Fibroblast of the aortic adventitia (primary cell): Measurements from ENCODE around the gene TEKT5. TPM values are rescaled to one million over a fixed set of nuclear protein-coding genes. Genes with fewer than 3 reads are reported as not detected.
"Not testable (repeated sequence)": the region's sequence is repeated elsewhere in the genome, so short reads cannot be mapped to it uniquely, and the experiment has no call there.

Experiments
- DNase-seq: peaks from one replicate; pipeline ENCODE4 v3.0.0-alpha.2; 2010; ENCODE audit warnings: low read depth
- H3K4me3 ChIP-seq: 2 replicates; pipeline ENCODE4 v1.5.1; 2011; ENCODE audit warnings: low read depth, mild to moderate bottlenecking, control low read depth, low read length, moderate library complexity
- CTCF ChIP-seq: IDR thresholded peaks from 2 replicates; pipeline ENCODE4 v1.5.1; 2011; ENCODE audit warnings: mild to moderate bottlenecking, low read length, control low read depth, inconsistent platforms; ENCODE audit not compliant: insufficient read depth
- total RNA-seq: library from RNA; depleted of rRNA; stranded (reverse); fragments of >200 nt; gene quantifications from 2 replicates; pipeline ENCODE4 v1.2.3, GENCODE V29; 2012; ENCODE audit warnings: low replicate concordance

Gene TEKT5
- total RNA-seq, 1 donor, result 0.09 TPM

- no peak for TF ChIP-seq CTCF
- no peak for DNase-seq
These were observed 41.8 kb downstream of the TEKT5 start for GRCh38 chr16:10652730-10653590.

DNA sequence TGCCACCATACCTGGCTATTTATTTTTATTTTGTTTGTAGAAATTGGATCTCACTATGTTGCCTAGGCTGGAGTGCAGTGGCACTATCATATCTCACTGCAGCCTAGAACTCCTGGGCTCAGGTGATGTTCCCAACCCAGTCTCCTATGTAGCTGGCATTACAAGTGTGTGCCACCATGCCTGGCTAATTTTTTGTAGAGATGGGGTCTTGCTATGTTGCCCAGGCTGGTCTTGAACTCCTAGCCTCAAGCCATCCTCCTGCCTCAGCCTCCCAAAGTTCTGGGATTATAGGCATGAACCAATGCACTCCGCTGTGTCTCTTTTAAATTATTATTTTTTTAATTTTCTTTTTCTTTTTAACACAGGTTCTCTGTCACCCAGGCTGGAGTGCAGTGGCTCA is 45.6 kb downstream of the TEKT5 start:
- H3K4me3 ChIP-seq, result not testable (repeated sequence)

More at GRCh38 chr16:10652730-10653590, 41.8 kb downstream of the TEKT5 start:
- H3K4me3 ChIP-seq, result no peak overlapping the region

GRCh38 chr16:10647721-10648296 is 46.9 kb downstream of the TEKT5 start:
- no peak for DNase-seq
- no peak for TF ChIP-seq CTCF
- H3K4me3 ChIP-seq, result no peak overlapping the region

More for the DNA sequence above, 45.6 kb downstream of the TEKT5 start:
- not testable (repeated sequence) for DNase-seq

- TF ChIP-seq CTCF, result no peak
- DNase-seq, result no peak
- no peak overlapping the region for H3K4me3 ChIP-seq
These were observed 47.4 kb downstream of the TEKT5 start for GRCh38 chr16:10647264-10647720.

- DNase-seq, result no peak
These were observed 48.0 kb downstream of the TEKT5 start for GRCh38 chr16:10646581-10647263.

GRCh38 chr16:10646228-10646580 is 48.5 kb downstream of the TEKT5 start:
- TF ChIP-seq CTCF, result no peak

More at GRCh38 chr16:10646581-10647263, 48.0 kb downstream of the TEKT5 start:
- TF ChIP-seq CTCF, result no peak
- no peak overlapping the region for H3K4me3 ChIP-seq

DNA sequence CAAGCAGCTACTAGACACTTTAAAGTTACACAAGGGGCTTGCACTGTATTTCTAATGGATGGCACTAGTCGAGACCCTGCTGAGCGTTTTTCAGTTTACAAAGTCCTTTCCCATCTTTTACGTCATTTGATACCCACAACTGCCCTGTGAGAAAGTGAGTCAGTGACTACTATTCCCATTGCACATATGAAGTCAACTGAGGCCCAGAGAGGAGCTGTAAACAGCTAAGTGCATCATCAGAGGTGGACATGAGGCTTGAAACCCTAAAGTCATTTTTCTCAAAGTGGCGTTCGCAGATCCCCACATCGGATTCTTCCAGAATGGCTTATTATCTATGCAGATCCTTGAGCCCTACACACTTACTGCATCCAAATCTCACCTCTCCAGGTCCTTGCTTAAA is 50.6 kb downstream of the TEKT5 start:
- TF ChIP-seq CTCF, result no peak
- no peak overlapping the region for H3K4me3 ChIP-seq
- DNase-seq, result no peak

More at GRCh38 chr16:10646228-10646580, 48.5 kb downstream of the TEKT5 start:
- no peak overlapping the region for H3K4me3 ChIP-seq
- DNase-seq, result no peak
